A673 (cell line): ENCODE data around the gene COPS9. TPM values are rescaled to one million over a fixed set of nuclear protein-coding genes. Genes with fewer than 3 reads are reported as not detected.

Experiments used
- BruUV-seq: library from RNA; stranded (reverse); fragments of 400-500 nt; replicated peaks from 2 replicates; lab custom pipeline; 2021; lab: Mats Ljungman, UMichigan
- CTCF ChIA-PET: fragments of 300-600 bp; sonication (Branson Sonifier 250); formaldehyde crosslinking; loops from one replicate; lab custom pipeline; 2022; ENCODE audit warnings: antibody characterized with exemption; lab: Charles Lee
- POLR2A ChIA-PET: fragments of 300-600 bp; sonication (Branson Sonifier 250); formaldehyde crosslinking; loops from one replicate; lab custom pipeline; 2022; ENCODE audit warnings: antibody characterized with exemption; ENCODE audit not compliant: low non-redundant PET; lab: Charles Lee
- DNase-seq: peaks from one replicate; pipeline ENCODE4 v3.0.0-alpha.2; 2015; ENCODE audit warnings: low spot score
- H3K27ac ChIP-seq: fragments of 200-600 bp; sonication (generic); 2 replicates; pipeline ENCODE4 v1.5.1; 2016; ENCODE audit warnings: mixed run types, low read depth, mild to moderate bottlenecking, mixed read lengths, antibody characterized with exemption, low read length; ENCODE audit not compliant: poor library complexity, severe bottlenecking
- H3K27me3 ChIP-seq: fragments of 200-600 bp; sonication (generic); replicated peaks from 2 replicates; pipeline ENCODE4 v1.6.1; 2017; ENCODE audit warnings: mixed run types, low read depth, mild to moderate bottlenecking, mixed read lengths, antibody characterized with exemption, low read length; ENCODE audit not compliant: insufficient read depth, poor library complexity
- H3K36me3 ChIP-seq: fragments of 200-600 bp; sonication (generic); 2 replicates; pipeline ENCODE4 v1.6.1; 2016; ENCODE audit warnings: mixed run types, mild to moderate bottlenecking, mixed read lengths, antibody characterized with exemption, low read length; ENCODE audit not compliant: insufficient read depth, poor library complexity, severe bottlenecking
- H3K4me1 ChIP-seq: fragments of 200-600 bp; sonication (generic); 2 replicates; pipeline ENCODE4 v1.6.1; 2017; ENCODE audit warnings: mixed run types, mild to moderate bottlenecking, mixed read lengths, antibody characterized with exemption, low read length; ENCODE audit not compliant: insufficient read depth, poor library complexity, severe bottlenecking
- H3K4me3 ChIP-seq: fragments of 200-600 bp; sonication (generic); 2 replicates; pipeline ENCODE4 v1.5.1; 2016; ENCODE audit warnings: low read depth, mixed run types, mild to moderate bottlenecking, mixed read lengths, low read length; ENCODE audit not compliant: poor library complexity, severe bottlenecking
- H3K9me3 ChIP-seq: fragments of 200-600 bp; sonication (generic); 2 replicates; pipeline ENCODE4 v1.6.1; 2016; ENCODE audit warnings: mixed run types, low read depth, mild to moderate bottlenecking, mixed read lengths, antibody characterized with exemption, low read length; ENCODE audit not compliant: poor library complexity, severe bottlenecking
- CTCF ChIP-seq: fragments of 300-800, 200-600 bp; sonication (generic); conservative IDR thresholded peaks from 2 replicates; pipeline ENCODE4 v1.5.1; 2017; ENCODE audit warnings: low read depth, mild to moderate bottlenecking, antibody characterized with exemption, low read length, moderate library complexity, mixed read lengths
- EZH2 ChIP-seq: fragments of 200-600 bp; sonication (generic); IDR thresholded peaks from 2 replicates; pipeline ENCODE4 v1.6.1; 2017; ENCODE audit warnings: borderline replicate concordance, low read depth, mild to moderate bottlenecking, mixed read lengths, antibody characterized with exemption, low read length; ENCODE audit not compliant: poor library complexity, severe bottlenecking
- intact Hi-C: fragments of 100-400 bp; cut with micrococcal nuclease; formaldehyde crosslinking; loops from one replicate; pipeline ENCODE4 v1.10.0; 2022; ENCODE audit not compliant: unreplicated experiment
- total RNA-seq: library from RNA; stranded (reverse); gene quantifications from 2 replicates; pipeline ENCODE4 v1.2.3, GENCODE V29; 2021

The COPS9 gene
- total RNA-seq, 1 experiment from 2014 or later, result 136 TPM

GRCh38 chr2:240168041-240168440 lies 31.9 kb upstream of the COPS9 start:
- Histone ChIP-seq H3K27ac (no peak overlapping the region), H3K27me3 (peaks cover 18% of the 10 kb centered on the region), H3K4me3 (no peak overlapping the region), H3K9me3 (no peaks in the 10 kb centered on the region), H3K36me3 (no peaks in the 10 kb centered on the region), H3K4me1 (no peaks in the 10 kb centered on the region)
- TF ChIP-seq CTCF (no peak), EZH2 (no peak)
- DNase-seq, result no peak
- intact Hi-C loops, result no loop called here
- no TSS peak for BruUV-seq
- ChIA-PET CTCF (no interaction called here), POLR2A (no interaction called here)

- intact Hi-C loops, result no loop called here
- no peaks in the 10 kb centered on the region for H3K4me1 ChIP-seq
- H3K27ac ChIP-seq, result no peak overlapping the region
- no peak overlapping the region for H3K4me3 ChIP-seq
- CTCF ChIA-PET, result no interaction called here
- no peaks in the 10 kb centered on the region for H3K9me3 ChIP-seq
- H3K27me3 ChIP-seq, result peaks cover 18% of the 10 kb centered on the region
- no TSS peak for BruUV-seq
- DNase-seq, result no peak
- no peak for TF ChIP-seq EZH2
- no peak for TF ChIP-seq CTCF
- H3K36me3 ChIP-seq, result no peaks in the 10 kb centered on the region
- POLR2A ChIA-PET, result no interaction called here
Observed at GRCh38 chr2:240167588-240167880, 31.4 kb upstream of the COPS9 start.

GRCh38 chr2:240166761-240167587 lies 30.9 kb upstream of the COPS9 start:
- no peaks in the 10 kb centered on the region for H3K36me3 ChIP-seq
- no peak for DNase-seq
- TF ChIP-seq EZH2 (no peak), CTCF (no peak)
- H3K4me3 ChIP-seq, result no peak overlapping the region
- POLR2A ChIA-PET, result no interaction called here
- H3K27ac ChIP-seq, result no peak overlapping the region
- no peaks in the 10 kb centered on the region for H3K9me3 ChIP-seq
- CTCF ChIA-PET, result no interaction called here
- intact Hi-C loops, result no loop called here
- no peaks in the 10 kb centered on the region for H3K4me1 ChIP-seq
- H3K27me3 ChIP-seq, result peaks cover 18% of the 10 kb centered on the region
- BruUV-seq, result no TSS peak
